Neural progenitor cell (in vitro differentiated cells): ENCODE measurements around the gene IBTK.

Experiments
- CTCF ChIP-seq: fragments of 200-600 bp; sonication (generic); IDR thresholded peaks from 2 replicates; pipeline ENCODE4 v1.5.1; 2017; ENCODE audit warnings: antibody characterized with exemption, mild to moderate bottlenecking
- EZH2 ChIP-seq: fragments of 200-600 bp; sonication (generic); IDR thresholded peaks from 2 replicates; pipeline ENCODE4 v1.6.1; 2017; ENCODE audit warnings: antibody characterized with exemption, mild to moderate bottlenecking, moderate library complexity
- EZH2phosphoT487 ChIP-seq: fragments of 200-600 bp; sonication (generic); IDR thresholded peaks from 2 replicates; pipeline ENCODE4 v1.6.1; 2017; ENCODE audit warnings: antibody characterized with exemption

- TF ChIP-seq CTCF (no peak), EZH2 (no peak), EZH2phosphoT487 (no peak)
These were observed 2.2 kb downstream of the IBTK start for GRCh38 chr6:82245376-82245775.
